Fibroblast of lung (primary cell): ENCODE measurements around the gene PPBP.

ENCODE experiments used
- EZH2 ChIP-seq: IDR thresholded peaks from 2 replicates; pipeline ENCODE4 v1.5.1; 2012; ENCODE audit warnings: low read length, control low read depth, mild to moderate bottlenecking; ENCODE audit errors: missing control alignments
- TF ChIP-seq, protein P1 (sequence below), 2 donors: IDR thresholded peaks in 1 of 2; conservative IDR thresholded peaks in 1 of 2; 1 replicate in 1 of 2; 2 replicates in 1 of 2; pipeline ENCODE4 v1.5.1; 2011 to 2012; ENCODE audit warnings: low read length in 2 of 2, control low read depth in 1 of 2, inconsistent platforms in 1 of 2, low read depth in 1 of 2, mild to moderate bottlenecking in 1 of 2

DNA sequence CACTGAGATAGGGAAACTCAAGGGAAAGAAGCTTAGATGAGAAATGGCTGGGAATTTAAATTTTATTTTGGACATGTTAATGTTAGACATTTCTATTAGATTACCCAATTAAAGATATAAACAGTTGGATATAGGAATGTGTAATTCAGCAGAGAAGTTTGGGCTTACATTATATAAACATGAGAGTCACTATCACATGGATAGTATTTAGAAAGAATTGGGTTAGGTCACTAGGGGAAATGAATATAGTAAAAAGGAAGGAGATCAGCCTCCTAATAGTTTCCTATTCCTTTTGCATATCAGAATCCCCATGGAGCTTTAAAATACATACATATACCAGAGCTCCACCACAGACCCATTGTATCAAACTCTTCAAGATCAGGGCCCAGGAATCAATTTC is 30.1 kb upstream of the PPBP start:
- TF ChIP-seq, protein P1, sequence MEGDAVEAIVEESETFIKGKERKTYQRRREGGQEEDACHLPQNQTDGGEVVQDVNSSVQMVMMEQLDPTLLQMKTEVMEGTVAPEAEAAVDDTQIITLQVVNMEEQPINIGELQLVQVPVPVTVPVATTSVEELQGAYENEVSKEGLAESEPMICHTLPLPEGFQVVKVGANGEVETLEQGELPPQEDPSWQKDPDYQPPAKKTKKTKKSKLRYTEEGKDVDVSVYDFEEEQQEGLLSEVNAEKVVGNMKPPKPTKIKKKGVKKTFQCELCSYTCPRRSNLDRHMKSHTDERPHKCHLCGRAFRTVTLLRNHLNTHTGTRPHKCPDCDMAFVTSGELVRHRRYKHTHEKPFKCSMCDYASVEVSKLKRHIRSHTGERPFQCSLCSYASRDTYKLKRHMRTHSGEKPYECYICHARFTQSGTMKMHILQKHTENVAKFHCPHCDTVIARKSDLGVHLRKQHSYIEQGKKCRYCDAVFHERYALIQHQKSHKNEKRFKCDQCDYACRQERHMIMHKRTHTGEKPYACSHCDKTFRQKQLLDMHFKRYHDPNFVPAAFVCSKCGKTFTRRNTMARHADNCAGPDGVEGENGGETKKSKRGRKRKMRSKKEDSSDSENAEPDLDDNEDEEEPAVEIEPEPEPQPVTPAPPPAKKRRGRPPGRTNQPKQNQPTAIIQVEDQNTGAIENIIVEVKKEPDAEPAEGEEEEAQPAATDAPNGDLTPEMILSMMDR (conservative IDR thresholded peaks at IDR 0.05 in 1 of 2, IDR thresholded peaks at IDR 0.05 in 1 of 2; ENCODE audit: low read depth in 1 of 2, low read length in 2 of 2), result no peak
- TF ChIP-seq EZH2, result no peak
